DOHH2 (cell line): ENCODE measurements around the gene ELL2.

Experiments used
- H3F3A ChIP-seq: fragments of 200-600 bp; sonication (generic), shearing (Covaris generic); 2 replicates; pipeline ENCODE4 v1.6.0; 2016; ENCODE audit warnings: antibody characterized with exemption, mild to moderate bottlenecking; ENCODE audit not compliant: control insufficient read depth, insufficient read depth
- H3K27ac ChIP-seq: fragments of 200-600 bp; sonication (generic); 2 replicates; pipeline ENCODE4 v1.5.1; 2014; ENCODE audit warnings: low read depth, mild to moderate bottlenecking, low read length, moderate library complexity
- H3K27me3 ChIP-seq: fragments of 200-600 bp; sonication (generic); 2 replicates; pipeline ENCODE4 v1.6.1; 2014; ENCODE audit warnings: mild to moderate bottlenecking, low read length, mixed read lengths; ENCODE audit not compliant: control insufficient read depth
- H3K36me3 ChIP-seq: fragments of 200-600 bp; sonication (generic); 2 replicates; pipeline ENCODE4 v1.6.1; 2014; ENCODE audit warnings: mild to moderate bottlenecking, low read length, moderate library complexity, mixed read lengths; ENCODE audit not compliant: control insufficient read depth
- H3K4me1 ChIP-seq: fragments of 200-600 bp; sonication (generic); 2 replicates; pipeline ENCODE4 v1.6.1; 2014; ENCODE audit warnings: mild to moderate bottlenecking, low read length, mixed read lengths; ENCODE audit not compliant: control insufficient read depth
- H3K4me2 ChIP-seq: fragments of 200-600 bp; sonication (generic); 2 replicates; pipeline ENCODE4 v1.6.0; 2014; ENCODE audit warnings: mild to moderate bottlenecking, low read length, moderate library complexity
- H3K4me3 ChIP-seq: fragments of 200-600 bp; sonication (generic); 2 replicates; pipeline ENCODE4 v1.5.1; 2014; ENCODE audit warnings: mild to moderate bottlenecking, low read length, mixed read lengths
- H3K79me2 ChIP-seq: fragments of 200-600 bp; sonication (generic); 2 replicates; pipeline ENCODE4 v1.6.1; 2014; ENCODE audit warnings: mild to moderate bottlenecking, low read length, mixed read lengths; ENCODE audit not compliant: control insufficient read depth
- H3K9me2 ChIP-seq: fragments of 200-600 bp; sonication (generic); replicated peaks from 2 replicates; pipeline ENCODE4 v1.6.1; 2014; ENCODE audit warnings: mild to moderate bottlenecking, low read length, mixed read lengths; ENCODE audit not compliant: control insufficient read depth
- H3K9me3 ChIP-seq: fragments of 200-600 bp; sonication (generic); 2 replicates; pipeline ENCODE4 v1.6.1; 2014; ENCODE audit warnings: antibody characterized with exemption, low read length, mixed read lengths; ENCODE audit not compliant: control insufficient read depth, insufficient read depth
- H4K20me1 ChIP-seq: fragments of 200-600 bp; sonication (generic); 2 replicates; pipeline ENCODE4 v1.6.0; 2014; ENCODE audit warnings: low read depth, mild to moderate bottlenecking, antibody characterized with exemption, low read length, moderate library complexity; ENCODE audit not compliant: control insufficient read depth, insufficient read depth
- CTCF ChIP-seq: fragments of 200-600 bp; sonication (generic); IDR thresholded peaks from one replicate; pipeline ENCODE4 v1.5.1; 2014; ENCODE audit warnings: antibody characterized with exemption, mild to moderate bottlenecking, low read depth, low read length; ENCODE audit not compliant: poor library complexity, severe bottlenecking
- EZH2phosphoT487 ChIP-seq: fragments of 200-600 bp; sonication (generic); IDR thresholded peaks from 2 replicates; pipeline ENCODE4 v1.6.1; 2017; ENCODE audit warnings: borderline replicate concordance, mild to moderate bottlenecking, antibody characterized with exemption, low read length, moderate library complexity, mixed read lengths

The ELL2 gene

GRCh38 chr5:95859661-95860060, 102.0 kb downstream of the ELL2 start:
- Histone ChIP-seq H3K27me3 (0 out of 2 replicates have a peak, but pooled peaks cover 4% of the 10 kb centered on the region), H3K9me2 (no peaks in the 10 kb centered on the region), H3K36me3 (no peaks in the 10 kb centered on the region), H3K4me2 (no peak overlapping the region), H4K20me1 (no peaks in the 10 kb centered on the region), H3K27ac (no peak overlapping the region), H3K9me3 (no peaks in the 10 kb centered on the region), H3K4me1 (peaks cover 38% of the 10 kb centered on the region), H3K4me3 (no peak overlapping the region), H3K79me2 (no peaks in the 10 kb centered on the region), H3F3A (no peaks in the 10 kb centered on the region)
- no peak for TF ChIP-seq CTCF
- TF ChIP-seq EZH2phosphoT487: no peak

- Histone ChIP-seq H3K27me3 (0 out of 2 replicates have a peak, but pooled peaks cover 4% of the 10 kb centered on the region), H4K20me1 (no peaks in the 10 kb centered on the region), H3K9me3 (no peaks in the 10 kb centered on the region), H3K27ac (no peak overlapping the region), H3K79me2 (no peaks in the 10 kb centered on the region), H3K4me3 (peak overlapping the region; percentile 39), H3K4me1 (peaks cover 38% of the 10 kb centered on the region), H3K4me2 (peak overlapping the region; percentile 60), H3F3A (no peaks in the 10 kb centered on the region), H3K9me2 (no peaks in the 10 kb centered on the region), H3K36me3 (no peaks in the 10 kb centered on the region)
- peak; percentile 98 for TF ChIP-seq CTCF
- TF ChIP-seq EZH2phosphoT487: no peak
These were observed 102.7 kb downstream of the ELL2 start for GRCh38 chr5:95858661-95859595.

DNA sequence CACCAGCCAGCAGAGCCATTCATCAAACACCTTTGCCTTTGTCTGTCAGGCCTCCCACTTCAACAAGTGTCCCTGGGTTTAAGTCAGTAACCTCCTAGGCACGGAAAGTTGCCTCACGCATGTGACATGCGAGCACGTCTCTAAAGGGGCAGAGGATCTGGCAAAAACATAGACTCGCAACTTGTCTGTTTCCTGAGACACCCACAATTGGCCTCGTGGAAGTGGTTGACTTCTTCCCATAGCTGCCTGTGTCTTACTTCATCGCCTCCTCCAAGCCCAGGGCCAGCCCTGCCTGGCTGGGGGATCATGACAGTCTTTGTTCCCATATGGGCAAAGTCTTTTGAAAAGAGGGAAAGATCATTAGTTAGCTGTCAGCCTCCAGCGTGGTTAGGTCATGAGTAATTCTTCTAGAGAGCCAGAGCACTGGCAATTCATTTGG, 103.6 kb downstream of the ELL2 start:
- Histone ChIP-seq H3K4me1 (peaks cover 38% of the 10 kb centered on the region), H3K27ac (no peak overlapping the region), H3K36me3 (no peaks in the 10 kb centered on the region), H3F3A (no peaks in the 10 kb centered on the region), H4K20me1 (no peaks in the 10 kb centered on the region), H3K9me3 (no peaks in the 10 kb centered on the region), H3K4me2 (no peak overlapping the region), H3K4me3 (no peak overlapping the region), H3K27me3 (0 out of 2 replicates have a peak, but pooled peaks cover 4% of the 10 kb centered on the region), H3K9me2 (no peaks in the 10 kb centered on the region), H3K79me2 (no peaks in the 10 kb centered on the region)
- TF ChIP-seq EZH2phosphoT487: no peak
- TF ChIP-seq CTCF: no peak
